Measurements from ENCODE around the gene LIN37. TPM values are rescaled to one million over a fixed set of nuclear protein-coding genes. Genes with fewer than 3 reads are reported as not detected.

Gene LIN37
- total RNA-seq (1 to 10 TPM; 2.6 to 7.0 TPM), polyA plus RNA-seq (1 to 10 TPM; 5.8 to 6.3 TPM)

DNA sequence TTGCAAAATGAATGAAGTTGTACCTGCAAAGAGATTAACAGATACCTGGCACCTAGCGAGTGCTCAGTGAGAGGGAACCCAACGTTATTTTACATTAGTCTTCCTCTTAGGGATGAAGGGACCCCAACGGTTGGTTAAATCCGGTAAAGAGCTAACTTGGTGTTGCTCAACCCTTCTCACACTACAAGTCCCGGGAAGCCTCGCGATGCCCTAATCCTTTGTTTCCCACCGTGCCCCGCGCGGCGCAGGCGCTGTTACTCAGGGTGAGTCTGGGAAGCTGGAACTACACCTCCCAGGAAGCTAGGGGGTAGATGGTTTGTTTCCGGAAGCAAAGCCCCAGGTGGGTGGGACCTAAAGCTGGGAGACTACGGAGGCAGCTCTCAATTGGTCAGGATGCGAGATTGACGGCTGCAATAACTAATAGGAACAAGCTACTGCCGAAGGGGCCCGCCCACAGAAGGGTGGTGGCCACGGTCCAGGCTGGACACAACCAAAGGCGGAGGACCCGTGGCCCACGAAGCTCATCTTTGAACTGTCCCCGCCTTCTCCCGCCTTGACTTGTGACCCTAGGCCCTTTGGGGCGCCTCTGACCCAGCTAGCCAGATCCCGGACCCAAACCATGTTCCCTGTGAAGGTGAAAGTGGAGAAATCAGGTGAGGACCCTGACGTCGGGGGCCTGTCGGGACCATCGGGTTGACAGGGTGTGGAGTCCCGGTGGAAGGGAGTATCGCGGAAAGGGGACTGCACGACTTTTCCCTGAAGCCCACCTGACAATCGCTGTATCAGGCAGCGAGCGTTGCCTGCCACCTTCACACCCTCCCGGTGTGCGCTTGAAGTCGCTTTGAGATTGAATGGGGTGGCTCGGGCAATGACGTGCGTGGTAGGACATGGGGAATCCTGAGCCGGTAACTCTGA is at the start of gene LIN37:
Gene LIN37 (plus strand): TSS at position 471 of the 915 bp plus-strand sequence. CDS start 149 bp downstream, at position 620.
- TF ChIP-seq NR2F2 (IDR thresholded peaks at IDR 0.05) (peak; percentile 86), GABPA (IDR thresholded peaks at IDR 0.05 in 1 of 2, conservative IDR thresholded peaks at IDR 0.05 in 1 of 2) (peak; percentile 86 to 97), HNF4A (conservative IDR thresholded peaks at IDR 0.05) (peak; percentile 50 to 73), FOXA2 (IDR thresholded peaks at IDR 0.05) (no peak), SP1 (IDR thresholded peaks at IDR 0.05) (peak; percentile 98), RAD21 (IDR thresholded peaks at IDR 0.05) (peak in 1 of 2 donors; percentile 27), JUND (IDR thresholded peaks at IDR 0.05) (peak in 1 of 2 donors; percentile 16), HNF4G (IDR thresholded peaks at IDR 0.05) (no peak), FOXA1 (IDR thresholded peaks at IDR 0.05) (no peak), TAF1 (conservative IDR thresholded peaks at IDR 0.05) (no peak), RXRA (IDR thresholded peaks at IDR 0.05) (peak; percentile 45 to 48), MAX (IDR thresholded peaks at IDR 0.05) (peak; percentile 78), CTCF (IDR thresholded peaks at IDR 0.05; ENCODE audit: low read depth, low read length, missing input control) (peak; percentile 40), YY1 (IDR thresholded peaks at IDR 0.05) (peak; percentile 89), EGR1 (IDR thresholded peaks at IDR 0.05; ENCODE audit: low read depth in 2 of 2) (peak in 1 of 2 donors; percentile 55)
- TF ChIP-seq, protein P1, sequence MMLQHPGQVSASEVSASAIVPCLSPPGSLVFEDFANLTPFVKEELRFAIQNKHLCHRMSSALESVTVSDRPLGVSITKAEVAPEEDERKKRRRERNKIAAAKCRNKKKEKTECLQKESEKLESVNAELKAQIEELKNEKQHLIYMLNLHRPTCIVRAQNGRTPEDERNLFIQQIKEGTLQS (IDR thresholded peaks at IDR 0.05) = no peak
- TF ChIP-seq, protein P2, sequence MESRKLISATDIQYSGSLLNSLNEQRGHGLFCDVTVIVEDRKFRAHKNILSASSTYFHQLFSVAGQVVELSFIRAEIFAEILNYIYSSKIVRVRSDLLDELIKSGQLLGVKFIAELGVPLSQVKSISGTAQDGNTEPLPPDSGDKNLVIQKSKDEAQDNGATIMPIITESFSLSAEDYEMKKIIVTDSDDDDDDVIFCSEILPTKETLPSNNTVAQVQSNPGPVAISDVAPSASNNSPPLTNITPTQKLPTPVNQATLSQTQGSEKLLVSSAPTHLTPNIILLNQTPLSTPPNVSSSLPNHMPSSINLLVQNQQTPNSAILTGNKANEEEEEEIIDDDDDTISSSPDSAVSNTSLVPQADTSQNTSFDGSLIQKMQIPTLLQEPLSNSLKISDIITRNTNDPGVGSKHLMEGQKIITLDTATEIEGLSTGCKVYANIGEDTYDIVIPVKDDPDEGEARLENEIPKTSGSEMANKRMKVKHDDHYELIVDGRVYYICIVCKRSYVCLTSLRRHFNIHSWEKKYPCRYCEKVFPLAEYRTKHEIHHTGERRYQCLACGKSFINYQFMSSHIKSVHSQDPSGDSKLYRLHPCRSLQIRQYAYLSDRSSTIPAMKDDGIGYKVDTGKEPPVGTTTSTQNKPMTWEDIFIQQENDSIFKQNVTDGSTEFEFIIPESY (IDR thresholded peaks at IDR 0.05) = peak; percentile 99
- TF ChIP-seq, protein P3, sequence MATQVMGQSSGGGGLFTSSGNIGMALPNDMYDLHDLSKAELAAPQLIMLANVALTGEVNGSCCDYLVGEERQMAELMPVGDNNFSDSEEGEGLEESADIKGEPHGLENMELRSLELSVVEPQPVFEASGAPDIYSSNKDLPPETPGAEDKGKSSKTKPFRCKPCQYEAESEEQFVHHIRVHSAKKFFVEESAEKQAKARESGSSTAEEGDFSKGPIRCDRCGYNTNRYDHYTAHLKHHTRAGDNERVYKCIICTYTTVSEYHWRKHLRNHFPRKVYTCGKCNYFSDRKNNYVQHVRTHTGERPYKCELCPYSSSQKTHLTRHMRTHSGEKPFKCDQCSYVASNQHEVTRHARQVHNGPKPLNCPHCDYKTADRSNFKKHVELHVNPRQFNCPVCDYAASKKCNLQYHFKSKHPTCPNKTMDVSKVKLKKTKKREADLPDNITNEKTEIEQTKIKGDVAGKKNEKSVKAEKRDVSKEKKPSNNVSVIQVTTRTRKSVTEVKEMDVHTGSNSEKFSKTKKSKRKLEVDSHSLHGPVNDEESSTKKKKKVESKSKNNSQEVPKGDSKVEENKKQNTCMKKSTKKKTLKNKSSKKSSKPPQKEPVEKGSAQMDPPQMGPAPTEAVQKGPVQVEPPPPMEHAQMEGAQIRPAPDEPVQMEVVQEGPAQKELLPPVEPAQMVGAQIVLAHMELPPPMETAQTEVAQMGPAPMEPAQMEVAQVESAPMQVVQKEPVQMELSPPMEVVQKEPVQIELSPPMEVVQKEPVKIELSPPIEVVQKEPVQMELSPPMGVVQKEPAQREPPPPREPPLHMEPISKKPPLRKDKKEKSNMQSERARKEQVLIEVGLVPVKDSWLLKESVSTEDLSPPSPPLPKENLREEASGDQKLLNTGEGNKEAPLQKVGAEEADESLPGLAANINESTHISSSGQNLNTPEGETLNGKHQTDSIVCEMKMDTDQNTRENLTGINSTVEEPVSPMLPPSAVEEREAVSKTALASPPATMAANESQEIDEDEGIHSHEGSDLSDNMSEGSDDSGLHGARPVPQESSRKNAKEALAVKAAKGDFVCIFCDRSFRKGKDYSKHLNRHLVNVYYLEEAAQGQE (IDR thresholded peaks at IDR 0.05) = no peak
- Histone ChIP-seq H3K4me3 (ENCODE audit: low read depth in 1 of 3, low read length in 3 of 3) (peak within 1 kb of the TSS; percentile 82 to 98 (median 91)), H3K9ac (ENCODE audit: low read depth in 1 of 2, low read length in 2 of 2) (peak within 1 kb of the TSS; percentile 61 to 76), H3K9me3 (ENCODE audit: control insufficient read depth in 4 of 4, low read length in 3 of 4) (no peaks in the 10 kb centered on the region), H3K36me3 (ENCODE audit: control insufficient read depth in 4 of 4, insufficient read depth in 3 of 4, low read depth in 1 of 4, low read length in 3 of 4) (peaks cover 0 to 9% (median 5%) of the 10 kb centered on the region in 4 donors), H3K27ac (ENCODE audit: low read depth in 1 of 2, low read length in 2 of 2) (peak within 1 kb of the TSS; percentile 63 to 71), H3K4me1 (ENCODE audit: control insufficient read depth in 4 of 4, insufficient read depth in 4 of 4, low read length in 3 of 4) (peaks cover 6 to 32% (median 28%) of the 10 kb centered on the region in 4 donors), H3K27me3 (ENCODE audit: control insufficient read depth in 4 of 4, insufficient read depth in 4 of 4, low read length in 3 of 4) (no peaks in the 10 kb centered on the region)
- DNase-seq (ENCODE audit: low spot score) = peak; percentile 98
- under 1% methylated on average over 45 of the region's 45 CpGs for WGBS

Measured in liver (tissue), 9 donors.